ENCODE results near the gene ASS1.

ASS1 gene

DNA sequence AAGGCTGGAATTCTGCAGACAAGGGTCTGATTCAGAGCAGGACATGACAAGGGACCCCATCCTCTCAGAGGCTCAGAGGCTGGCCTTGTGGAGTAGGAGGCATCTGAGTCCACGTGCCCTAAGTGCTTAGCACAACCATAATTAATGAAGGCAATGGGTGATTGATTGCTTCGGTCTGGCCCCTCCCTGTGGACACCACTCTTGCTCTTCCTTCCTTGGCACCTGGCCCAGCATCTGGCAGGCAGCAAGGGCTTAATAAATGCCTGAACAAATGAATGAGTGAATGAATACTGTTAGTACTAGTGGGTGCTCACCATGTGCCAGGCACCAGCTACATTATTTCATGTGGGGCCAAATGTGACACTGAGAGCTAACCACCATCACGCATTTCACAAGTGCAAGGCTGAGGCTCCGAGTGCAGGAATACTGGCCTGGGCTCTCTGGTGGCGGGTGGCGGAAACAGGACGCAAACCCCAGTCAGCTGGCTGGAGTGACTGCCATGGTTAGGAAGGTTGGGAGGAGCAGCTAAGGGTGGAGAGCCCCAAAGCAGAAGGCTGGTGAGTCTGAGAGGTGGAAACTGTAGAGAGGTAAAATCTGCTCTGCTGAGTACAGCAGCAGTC, 53.6 kb downstream of the ASS1 start:
- no peak for DNase-seq (ENCODE audit: low read depth in 2 of 2)

DNA sequence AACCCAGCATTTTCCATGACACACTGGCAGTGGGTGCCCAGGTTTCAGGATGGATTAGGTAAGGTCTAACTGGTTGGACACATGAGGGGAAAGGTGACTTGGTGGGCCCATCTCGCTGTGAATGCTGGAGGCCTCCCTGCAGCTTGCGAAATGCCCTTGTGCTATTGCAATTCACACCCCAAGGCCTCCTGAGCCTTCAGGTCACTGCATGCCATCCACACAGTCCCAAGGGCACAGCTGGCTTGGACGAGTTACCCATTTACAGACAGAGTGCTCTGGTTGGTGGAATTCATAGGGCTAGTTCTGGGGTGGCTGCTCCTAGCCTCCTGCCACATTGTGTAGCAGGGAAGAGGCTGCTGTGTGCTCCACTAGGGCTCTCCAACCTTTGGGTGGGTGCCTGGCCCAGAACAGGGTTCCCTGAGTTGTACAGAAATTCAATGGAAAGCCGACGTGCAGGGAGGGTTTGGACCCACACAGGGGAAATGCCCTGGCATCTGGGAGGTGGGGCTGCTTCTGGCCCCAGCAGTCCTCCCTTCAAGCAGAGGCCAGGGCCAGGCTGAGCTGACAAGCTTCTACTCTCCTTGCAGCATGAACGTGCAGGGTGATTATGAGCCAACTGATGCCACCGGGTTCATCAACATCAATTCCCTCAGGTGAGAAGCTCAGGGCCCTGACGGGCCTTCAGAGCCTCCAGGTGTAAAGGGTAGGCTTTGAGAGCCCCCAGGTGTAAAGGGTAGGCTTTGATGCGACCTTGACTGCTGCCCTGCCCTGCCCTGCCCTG, 54.3 kb downstream of the ASS1 start:
- no peak for DNase-seq (ENCODE audit: low read depth in 2 of 2)

DNA sequence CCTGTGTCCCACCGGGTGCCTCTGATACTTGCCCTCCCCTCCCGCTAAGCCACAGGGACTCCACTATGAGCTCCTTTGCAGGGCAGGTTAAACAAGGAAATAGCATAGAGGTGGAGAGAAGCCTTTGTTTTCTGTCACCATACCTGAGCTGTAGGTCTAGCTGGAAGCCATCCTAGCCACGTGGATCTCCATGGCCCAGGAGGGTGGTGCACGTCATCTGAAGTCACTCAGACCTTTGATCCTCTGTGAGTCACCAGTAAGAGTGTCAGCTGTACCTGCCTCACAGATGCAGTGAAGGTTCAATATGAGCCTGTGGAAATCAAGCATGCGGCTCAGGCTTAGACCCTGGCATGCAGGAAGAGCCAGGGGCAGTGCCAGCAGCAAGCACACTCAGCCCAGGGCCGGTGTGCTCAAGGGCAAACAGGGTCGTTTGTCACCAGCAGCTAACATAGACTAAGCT, 55.1 kb downstream of the ASS1 start:
- DNase-seq (ENCODE audit: low read depth in 2 of 2), result no peak

DNA sequence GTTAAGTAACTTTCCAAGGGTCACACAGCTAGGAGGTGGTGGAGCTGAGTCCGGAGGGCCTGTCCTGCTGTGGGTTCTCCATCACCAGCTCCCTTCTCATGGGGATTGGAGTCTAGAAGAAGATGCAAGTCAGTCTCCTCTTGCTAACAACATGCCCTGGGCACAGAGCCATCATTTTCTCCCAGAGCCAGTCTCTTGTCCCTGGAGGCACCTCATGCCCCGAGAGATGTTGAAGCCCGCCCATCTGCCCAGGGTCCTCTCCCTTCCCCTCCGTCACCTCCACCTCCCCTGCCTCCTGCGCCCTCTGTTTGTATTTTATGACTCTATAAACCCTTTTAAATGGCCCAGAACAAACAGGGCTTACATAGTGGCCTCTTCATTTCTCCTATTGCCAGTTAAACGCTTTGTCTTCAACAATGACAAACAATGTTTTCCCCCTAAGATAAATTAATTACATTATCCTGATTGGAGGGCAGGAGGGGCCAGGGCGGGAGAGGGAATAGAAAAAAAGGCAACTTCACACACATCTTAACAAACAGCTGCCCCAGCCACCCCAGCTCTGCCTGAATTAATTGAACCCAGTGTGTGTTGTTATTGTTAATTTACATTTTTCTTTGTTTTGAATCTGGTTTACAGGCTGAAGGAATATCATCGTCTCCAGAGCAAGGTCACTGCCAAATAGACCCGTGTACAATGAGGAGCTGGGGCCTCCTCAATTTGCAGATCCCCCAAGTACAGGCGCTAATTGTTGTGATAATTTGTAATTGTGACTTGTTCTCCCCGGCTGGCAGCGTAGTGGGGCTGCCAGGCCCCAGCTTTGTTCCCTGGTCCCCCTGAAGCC, 55.8 kb downstream of the ASS1 start:
- no peak for DNase-seq (ENCODE audit: low read depth in 2 of 2)

DNA sequence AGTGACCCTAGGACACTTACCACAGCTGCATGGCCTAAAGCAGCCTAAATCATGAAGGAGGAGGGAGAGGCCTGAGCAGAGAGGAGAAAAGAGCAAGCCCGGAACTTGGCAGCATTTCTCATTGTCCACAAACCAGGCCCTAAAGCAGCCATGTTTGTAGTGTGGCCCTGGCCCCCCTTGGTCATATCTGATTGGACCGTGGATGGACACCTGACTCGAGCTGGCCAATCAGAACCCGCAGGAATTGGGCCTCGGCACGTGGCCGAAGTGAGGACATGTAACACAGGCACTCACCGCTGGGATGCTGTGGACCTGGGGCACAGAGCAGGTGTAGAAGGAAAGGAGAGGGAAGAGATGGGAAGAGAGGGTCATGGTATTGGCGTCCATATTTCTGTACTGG, 56.9 kb downstream of the ASS1 start:
- no peak for DNase-seq (ENCODE audit: low read depth in 2 of 2)

DNA sequence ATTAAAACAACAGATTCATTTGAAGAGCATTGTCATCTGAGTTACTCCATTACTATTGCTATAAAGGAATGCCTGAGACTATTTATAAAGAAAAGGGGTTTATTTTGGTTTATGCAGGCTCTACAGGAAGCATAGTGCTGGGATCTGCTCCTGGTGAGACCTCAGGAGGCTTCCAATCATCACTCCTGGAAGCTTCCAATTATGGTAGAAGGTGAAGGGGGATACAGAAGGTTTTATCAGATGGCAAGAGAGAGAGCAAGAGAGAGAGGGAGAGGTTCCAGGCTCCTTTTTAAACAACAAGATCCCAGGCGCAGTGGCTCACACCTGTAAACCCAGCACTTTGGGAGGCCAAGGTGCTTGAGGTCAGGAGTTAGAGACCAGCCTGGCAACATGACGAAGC, 63.5 kb downstream of the ASS1 start:
- DNase-seq (ENCODE audit: low read depth in 2 of 2), result no peak

DNA sequence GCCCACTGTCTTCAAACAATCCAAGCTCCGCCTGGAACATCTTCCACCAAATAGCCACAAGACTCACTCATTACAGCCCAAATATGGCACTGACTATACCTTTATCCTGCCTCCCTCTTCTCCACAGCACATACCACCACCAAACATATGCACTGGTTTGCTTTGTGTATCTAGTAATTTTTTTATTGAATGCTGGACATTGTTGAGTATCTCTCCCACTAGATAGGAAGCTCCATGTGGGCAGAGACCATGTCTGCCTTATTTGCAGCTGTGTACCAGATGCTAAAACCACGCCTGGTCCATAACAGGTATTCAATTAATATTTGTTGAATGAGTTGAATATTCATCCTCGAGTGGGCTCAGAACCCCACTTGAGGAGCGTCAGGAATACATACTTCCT, 67.4 kb downstream of the ASS1 start:
- no peak for DNase-seq (ENCODE audit: low read depth in 2 of 2)

DNA sequence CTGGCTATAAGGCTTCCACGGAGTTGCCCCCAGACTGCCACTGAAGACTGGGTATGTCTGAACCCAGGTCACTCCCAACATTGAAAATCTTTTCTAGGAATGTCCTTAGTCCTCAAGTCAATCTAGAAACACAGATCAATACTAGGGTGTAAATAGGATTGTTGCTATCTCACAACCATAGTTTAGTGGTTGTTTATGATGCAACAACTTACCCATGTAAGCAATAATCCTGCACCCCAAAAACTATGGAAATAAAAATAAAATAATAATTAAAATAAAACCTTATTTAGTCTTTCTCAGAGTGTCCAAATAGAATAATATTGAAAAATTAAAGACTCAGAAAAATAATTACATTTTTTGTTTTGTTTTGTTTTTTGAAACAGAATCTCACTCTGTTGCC, 68.3 kb downstream of the ASS1 start:
- no peak for DNase-seq (ENCODE audit: low read depth in 2 of 2)

DNA sequence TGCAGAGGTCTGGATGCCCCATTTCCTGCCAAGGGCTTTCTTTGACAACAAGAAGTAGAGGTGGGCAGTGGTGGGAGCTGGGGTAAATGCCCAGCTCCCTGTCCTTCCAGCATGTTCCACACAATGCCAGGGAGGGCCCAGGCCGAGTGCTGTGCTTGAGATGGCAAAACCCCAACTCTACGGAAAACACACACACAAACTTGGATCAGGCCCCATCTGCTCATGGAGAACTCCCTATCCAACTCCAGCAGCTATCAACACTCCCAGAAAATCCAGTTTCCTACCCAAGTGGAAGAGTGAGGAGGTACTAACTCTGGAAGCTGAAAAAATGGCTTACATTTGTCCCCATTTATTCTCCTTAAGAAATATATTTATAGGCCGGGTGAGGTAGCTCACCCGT, 73.5 kb downstream of the ASS1 start:
- no peak for DNase-seq (ENCODE audit: low read depth in 2 of 2)

DNA sequence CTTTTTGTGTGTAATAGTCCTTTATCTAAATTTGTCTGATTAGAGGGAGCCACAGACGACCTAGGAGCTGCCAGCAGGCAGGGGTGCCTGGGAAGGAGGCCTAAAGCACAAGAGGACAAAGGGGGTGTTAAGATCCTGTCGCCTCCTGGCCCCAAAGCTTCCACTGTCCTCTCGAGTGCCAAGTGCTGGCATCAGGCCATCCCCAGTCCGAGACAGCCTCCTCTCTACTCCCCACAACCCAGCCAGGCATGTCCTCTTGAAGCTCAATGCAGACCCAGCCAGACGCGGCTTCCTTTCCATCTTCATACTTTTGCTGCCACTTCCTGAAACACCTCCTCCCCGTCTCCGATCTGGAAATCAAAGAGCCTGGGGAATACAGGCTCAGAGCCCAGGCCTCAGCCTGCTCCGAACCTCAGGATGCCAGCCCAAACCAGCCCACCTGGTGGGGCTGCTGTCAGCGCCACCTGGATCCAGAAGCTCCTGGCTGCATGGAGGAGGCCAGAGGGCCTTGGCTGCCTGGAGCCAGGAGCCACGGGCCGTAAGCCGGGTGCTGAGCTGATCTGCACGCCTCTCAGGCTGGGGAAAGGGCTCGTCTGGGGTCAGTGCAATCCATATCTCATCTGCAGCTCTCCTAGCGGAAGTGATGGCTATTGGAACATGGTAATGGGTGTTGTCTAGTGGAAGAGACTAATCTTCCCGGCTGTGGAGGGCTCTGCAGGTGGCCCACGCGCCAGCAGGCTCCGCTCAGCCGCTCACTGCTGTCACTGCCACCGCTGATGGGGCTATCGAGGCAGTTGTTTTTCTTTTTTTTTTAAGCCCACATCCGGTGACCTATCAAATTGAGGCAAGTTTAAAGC, 74.4 kb downstream of the ASS1 start:
- no peak for DNase-seq (ENCODE audit: low read depth in 2 of 2)

DNA sequence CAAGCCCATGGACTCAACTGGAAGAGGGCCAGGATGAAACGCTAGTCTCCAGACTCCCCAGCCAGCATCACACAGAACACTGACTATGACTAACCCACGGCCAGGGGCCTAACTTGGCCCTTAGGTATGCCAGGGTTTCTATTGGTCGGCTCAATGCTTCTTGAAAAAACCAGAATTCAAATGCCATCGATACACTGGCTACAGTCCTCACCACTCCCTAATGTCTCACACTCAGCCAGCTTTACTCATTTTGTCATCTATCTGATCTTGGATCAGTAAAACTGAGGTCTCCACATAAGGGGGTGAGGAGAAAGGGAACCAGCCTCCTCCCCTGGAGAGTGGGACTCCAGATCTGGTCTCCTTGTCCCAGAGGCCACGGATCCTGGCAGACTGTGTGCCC, 75.2 kb downstream of the ASS1 start:
- no peak for DNase-seq (ENCODE audit: low read depth in 2 of 2)

DNA sequence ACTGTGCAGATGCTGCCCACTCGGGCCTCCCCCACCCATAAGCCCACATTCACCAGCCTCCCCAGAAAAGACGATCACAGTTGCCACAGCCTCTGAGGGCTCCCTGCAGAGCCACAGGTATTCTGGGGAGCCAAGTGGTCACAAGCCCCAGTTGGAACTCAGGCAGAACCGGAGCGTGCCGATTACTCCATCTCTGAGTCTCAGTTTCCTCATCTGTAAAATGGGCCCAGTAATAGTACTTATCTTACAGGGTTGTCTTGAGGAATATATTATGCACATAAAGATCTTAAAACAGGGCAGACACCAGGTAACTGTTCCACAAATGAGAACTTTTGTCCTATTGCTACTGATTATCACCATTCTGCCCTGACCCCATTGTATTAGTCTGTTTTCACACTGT, 77.0 kb downstream of the ASS1 start:
- no peak for DNase-seq (ENCODE audit: low read depth in 2 of 2)

DNA sequence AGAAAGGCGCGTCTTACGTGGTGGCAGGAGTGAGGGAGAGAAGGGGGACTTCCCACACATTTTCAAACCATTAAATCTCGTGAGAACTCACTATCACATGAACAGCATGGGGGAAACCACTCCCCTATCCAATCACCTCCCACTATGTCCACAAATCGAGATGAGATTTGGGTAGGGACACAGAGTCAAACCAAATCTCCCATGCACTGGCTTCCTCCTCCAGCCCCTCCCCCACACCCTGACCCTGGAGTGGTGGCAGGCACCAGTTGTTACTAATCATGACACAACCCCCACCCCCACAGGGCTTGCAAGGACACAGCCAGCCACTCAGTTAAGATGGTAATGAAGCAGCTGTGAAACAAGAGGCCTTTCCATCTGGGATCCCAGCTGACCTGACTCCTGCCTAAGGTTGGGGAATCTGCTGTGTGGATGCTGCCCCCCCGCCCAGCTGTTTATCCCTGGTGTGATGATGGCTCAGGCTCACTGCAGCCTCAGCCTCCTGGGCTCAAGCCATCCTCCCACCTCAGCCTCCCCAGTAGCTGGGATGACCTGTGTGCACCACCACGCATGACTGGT, 77.6 kb downstream of the ASS1 start:
- no peak for DNase-seq (ENCODE audit: low read depth in 2 of 2)

DNA sequence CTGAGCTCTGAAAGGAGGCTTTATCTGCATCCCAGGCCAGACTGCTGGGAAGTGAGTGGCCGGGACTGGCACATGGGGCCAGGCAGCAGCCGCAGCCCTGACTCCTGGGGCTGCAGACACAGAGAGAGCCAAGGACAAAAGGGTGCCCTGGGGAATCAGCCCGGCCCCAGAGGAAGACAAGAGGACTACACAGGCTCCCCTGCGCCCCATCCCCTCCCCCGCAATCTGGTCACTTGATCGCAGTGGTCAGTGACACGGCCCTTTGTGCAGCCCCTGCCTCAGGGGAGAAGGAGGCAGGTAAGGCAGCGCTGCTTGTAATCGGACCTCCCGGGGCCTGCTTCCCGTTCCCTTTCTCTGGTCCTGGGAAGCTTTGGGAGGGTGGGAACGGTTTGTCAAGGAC, 79.2 kb downstream of the ASS1 start:
- no peak for DNase-seq (ENCODE audit: low read depth in 2 of 2)

DNA sequence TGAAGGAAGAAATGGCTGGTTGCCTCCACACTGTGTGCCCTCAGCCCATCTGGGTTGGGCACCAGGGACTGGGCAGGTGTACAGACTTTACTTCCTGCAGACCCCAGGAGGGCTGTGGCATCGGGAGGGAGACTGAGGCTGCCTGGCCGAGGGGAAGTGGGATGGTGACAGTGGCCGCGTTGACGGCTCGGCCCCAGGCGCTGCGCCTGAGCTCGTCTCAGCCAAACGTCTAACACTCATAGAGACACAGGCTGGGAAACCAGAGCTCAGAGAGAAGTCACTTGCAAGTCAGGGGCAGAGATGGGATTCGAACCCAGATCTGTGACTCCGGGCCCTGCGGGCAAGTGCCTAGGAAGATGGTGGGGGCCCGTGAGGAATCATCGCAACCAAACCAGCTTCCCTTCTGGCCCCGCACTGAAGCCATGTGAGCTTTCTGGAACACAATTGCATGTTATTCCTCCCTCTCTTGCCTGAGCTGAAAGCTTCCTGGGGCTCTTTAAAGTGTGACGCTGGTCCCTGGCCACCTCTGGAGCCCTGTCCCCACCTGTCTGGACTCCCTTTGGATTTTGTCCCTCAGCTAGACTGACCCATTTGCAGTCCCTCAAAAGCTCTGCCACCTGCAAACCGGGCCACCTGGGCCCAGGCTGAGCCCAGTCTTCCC, 81.6 kb downstream of the ASS1 start:
- DNase-seq (ENCODE audit: low read depth in 2 of 2), result no peak

DNA sequence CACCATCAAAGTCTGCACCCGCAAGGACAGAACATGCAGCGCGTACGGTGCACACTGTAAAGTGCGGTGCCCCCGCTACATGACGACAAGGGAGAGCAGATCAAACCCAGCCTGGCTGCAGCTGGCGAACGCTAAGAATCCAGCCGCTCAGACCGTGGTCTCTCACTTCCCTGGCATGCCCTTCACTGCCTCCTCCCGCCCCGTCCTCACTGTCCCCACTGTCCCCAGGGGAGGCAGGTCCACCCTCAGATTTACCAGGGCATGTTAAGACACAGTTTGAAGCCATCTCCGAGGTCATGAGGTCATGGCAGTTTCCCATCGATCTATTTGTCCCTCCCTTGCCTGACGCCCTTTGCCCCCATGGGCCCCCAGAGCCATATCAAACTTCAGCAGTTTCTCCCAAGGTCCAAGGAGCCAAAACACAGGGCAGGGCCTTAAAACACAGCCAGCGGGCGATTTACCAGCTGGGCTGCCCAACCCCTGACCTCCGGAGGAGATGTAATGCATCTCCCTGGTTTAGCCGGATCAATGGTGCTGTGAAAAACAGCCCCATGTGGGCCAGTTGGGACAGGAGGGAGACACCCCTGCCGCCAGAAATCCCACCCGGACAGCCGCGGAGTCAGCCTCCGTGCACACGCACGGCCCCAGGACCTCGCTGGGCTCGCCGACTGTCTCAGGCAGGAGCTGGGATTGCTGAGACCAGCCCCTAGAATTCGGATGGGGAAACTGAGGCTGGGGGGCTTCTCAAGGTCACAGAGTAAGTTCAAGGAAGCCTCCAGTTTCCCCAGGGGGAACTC, 82.3 kb downstream of the ASS1 start:
- no peak for DNase-seq (ENCODE audit: low read depth in 2 of 2)

DNA sequence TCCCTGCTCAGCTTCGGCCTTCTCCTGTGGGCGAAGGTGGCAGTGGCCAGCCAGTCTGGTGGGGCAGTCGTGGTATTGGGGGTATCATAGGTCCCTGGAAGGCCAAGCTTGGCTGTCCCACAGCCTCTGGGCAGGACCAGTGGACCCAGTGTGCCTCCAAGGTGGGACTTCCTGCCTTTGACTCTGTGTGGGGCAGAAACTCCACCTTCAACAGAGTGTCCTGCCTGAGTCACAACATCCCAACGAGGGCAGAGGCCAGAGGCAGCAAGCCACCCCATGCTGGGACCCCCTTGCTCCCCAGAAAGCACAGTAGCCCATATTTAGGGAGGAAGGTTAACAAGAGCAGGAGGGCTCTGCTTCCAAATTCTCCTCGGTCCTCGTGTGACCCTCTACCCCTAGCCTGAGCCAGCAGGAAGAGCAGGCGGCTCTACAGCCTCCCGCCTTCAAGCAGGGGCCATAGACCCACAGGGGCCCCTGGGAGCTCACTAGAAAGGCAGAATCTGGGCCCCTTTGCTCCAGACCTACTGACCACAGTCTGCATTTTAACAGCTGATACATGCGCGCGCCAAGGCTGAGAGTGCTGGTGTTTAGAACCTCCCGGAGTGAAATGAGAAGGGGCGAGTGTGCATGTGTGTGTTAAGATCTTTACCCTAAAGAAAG, 83.0 kb downstream of the ASS1 start:
- DNase-seq (ENCODE audit: low read depth in 2 of 2), result no peak

DNA sequence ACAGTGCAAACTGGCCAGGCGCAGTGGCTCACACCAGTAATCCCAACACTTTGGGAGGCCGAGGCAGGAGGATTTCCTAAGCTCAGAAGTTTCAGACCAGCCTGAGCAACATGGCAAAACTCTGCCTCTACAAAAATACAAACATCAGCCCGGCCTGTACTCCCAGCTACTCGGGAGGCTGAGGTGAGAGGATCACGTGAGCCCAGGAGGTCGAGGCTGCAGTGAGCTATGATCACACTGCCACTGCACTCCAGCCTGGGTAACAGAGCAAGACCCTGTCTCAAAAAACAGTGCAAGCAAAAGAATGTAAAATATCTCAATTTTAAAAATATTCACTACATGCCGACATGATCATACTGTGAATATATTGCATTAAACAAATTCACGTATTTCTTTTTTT, 83.9 kb downstream of the ASS1 start:
- DNase-seq (ENCODE audit: low read depth in 2 of 2), result no peak

DNA sequence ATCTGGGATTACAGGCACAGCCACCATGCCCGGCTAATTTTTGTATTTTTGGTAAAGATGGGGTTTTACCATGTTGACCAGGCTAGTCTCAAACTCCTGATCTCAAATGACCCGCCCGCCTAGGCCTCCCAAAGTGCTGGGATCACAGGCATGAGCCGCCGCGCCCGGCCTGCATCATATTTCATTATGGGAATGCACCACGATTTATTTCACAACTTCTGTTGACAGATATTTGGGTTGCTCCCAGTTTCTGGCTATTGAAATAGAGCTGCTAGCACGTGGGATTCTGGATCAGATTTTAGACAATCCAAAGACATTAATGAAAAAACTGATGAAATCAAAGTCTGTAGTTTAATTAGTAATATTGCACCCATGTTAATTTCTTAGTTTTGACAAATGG, 86.2 kb downstream of the ASS1 start:
- DNase-seq (ENCODE audit: low read depth in 2 of 2), result no peak

DNA sequence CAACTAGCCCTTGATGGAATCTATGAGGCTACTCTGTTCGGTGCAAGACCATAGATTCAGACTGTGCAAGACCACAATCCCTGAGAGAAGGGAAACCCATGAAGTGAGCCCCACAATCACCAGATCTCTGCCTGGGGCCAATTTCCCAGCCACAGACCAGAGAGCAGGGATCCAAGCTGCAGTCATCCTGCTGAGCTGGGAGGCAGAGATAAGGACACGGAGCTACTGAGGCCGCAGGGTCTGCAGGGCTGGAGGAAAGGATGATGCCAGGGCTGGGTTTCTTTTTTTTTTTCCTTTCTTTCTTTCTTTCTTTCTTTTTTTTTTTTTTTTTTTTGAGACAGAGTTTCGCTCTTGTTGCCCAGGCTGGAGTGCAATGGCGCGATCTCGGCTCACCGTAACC, 86.9 kb downstream of the ASS1 start:
- no peak for DNase-seq (ENCODE audit: low read depth in 2 of 2)

Data from stimulated activated CD8-positive, alpha-beta memory T cell treated with anti-CD3 and anti-CD28 coated beads, Interleukin-7, amount 100 ng/mL, for 4 hours (primary cell).